AG09309 (cell line): Measurements from ENCODE around the gene ID2.
A peak's percentile ranks its signal among the peaks of the same experiment; 100 is the strongest.

ENCODE experiments used
- DNase-seq: peaks from one replicate; pipeline ENCODE4 v3.0.0-alpha.2; 2010; ENCODE audit warnings: low read depth
- H3K4me3 ChIP-seq: 2 replicates; pipeline ENCODE4 v1.5.1; 2011; ENCODE audit warnings: mild to moderate bottlenecking, low read depth, low read length, moderate library complexity; ENCODE audit not compliant: control insufficient read depth
- CTCF ChIP-seq: IDR thresholded peaks from 2 replicates; pipeline ENCODE4 v1.5.1; 2011; ENCODE audit warnings: mild to moderate bottlenecking, low read depth, low read length, inconsistent platforms; ENCODE audit not compliant: insufficient read depth, control insufficient read depth; ENCODE audit errors: missing control alignments

ID2 gene

GRCh38 chr2:8710951-8711350 is 29.1 kb downstream of the ID2 start:
- TF ChIP-seq CTCF = no peak
- no peak for DNase-seq
- H3K4me3 ChIP-seq = no peak overlapping the region

DNA sequence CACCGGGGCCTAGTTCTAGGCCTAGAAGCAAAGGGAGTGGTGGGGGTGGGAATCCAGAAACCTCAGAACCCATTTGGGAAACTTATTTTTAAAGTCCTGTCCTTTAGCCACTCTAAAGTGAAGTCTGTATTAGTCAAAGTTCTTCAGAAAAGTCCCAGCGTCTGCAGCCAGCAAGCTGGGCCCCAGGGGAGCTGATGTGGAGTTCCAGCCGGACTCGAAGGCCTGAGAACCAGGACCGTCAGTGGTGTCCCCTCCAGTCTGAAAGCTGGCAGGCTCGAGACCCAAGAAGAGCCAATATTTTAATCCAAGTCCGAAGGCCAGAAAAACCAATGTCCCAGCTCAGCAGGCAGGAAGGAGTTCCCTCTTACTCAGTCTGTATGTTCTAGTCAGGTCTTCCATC is 32.4 kb downstream of the ID2 start:
- no peak overlapping the region for H3K4me3 ChIP-seq
- TF ChIP-seq CTCF = no peak
- no peak for DNase-seq

DNA sequence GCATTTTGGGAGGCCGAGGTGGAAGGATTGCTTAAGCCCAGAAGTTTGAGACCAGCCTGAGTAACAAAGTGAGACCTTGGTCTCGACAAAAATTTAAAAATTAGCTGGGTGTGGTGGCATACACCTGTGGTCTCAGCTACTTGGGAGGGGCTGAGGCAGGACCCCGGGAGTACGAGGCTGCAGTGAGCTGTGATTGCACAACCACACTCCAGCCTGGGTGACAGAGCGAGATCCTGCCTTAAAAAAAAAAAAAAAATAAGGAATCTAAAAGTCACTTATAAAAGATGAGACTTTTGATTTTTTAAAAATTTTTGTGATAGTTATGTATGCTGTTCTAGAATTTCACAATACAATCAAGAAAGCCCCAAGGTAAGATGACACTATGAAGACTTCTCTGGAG is 33.1 kb downstream of the ID2 start:
- no peak for DNase-seq
- no peak for TF ChIP-seq CTCF
- no peak overlapping the region for H3K4me3 ChIP-seq

DNA sequence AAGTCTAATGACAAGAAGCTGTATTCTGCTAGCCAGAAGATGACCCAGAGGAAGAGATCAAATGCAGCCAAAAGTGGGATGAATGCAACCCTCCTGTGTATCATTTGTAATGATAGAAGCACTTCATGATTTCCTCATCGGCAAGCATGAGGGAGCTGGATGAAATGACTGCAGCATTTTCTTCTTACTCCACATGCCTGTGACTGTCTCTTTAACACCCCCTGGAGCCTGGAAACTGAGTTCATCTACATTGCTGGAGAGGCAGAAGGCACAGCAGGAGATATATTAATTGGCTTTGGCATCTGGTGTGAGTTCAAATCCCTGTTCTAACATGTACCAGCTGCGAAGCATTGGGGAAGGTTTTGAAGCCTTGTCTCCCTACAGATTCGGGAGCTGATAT is 37.7 kb downstream of the ID2 start:
- DNase-seq = peak; percentile 37
- TF ChIP-seq CTCF = no peak
- H3K4me3 ChIP-seq = no peak overlapping the region

DNA sequence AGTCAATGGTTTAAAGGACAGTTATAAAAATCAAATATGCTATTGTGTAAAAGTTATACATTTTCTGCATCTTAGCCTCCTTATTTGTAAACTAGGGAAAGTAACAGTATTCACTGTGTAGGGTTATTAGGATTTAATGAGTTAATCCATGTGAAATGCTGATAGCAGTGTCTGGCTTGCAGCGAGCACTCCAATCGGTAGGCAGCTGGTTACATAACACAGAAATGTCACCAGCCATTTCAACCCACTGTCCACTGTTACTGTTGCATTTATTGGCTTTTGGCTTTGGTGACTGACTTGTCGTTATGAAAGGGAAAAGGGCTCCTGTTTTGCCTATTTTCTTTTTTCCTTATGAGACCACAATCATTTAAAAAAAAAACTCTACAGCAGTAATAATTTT is 38.9 kb downstream of the ID2 start:
- TF ChIP-seq CTCF = no peak
- no peak for DNase-seq
- no peak overlapping the region for H3K4me3 ChIP-seq

DNA sequence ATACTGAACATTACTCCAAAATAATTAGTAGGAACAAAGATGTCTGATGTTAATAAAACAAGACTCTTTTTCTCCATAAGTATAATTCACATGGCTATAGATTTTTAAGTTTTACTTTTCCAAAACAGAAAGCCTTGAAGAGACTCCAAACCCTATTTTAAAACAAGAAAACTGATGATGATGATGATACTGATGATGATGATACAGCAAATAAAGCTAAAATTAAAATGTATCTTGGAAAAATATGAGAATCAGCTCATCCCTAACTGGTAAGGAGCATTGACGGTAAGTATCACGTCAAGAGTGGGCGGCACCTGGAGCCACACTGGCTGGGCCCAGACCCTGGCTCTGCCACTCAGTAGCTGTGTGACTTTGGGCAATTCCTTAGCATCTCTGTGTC is 39.6 kb downstream of the ID2 start:
- no peak for TF ChIP-seq CTCF
- DNase-seq = no peak
- no peak overlapping the region for H3K4me3 ChIP-seq

DNA sequence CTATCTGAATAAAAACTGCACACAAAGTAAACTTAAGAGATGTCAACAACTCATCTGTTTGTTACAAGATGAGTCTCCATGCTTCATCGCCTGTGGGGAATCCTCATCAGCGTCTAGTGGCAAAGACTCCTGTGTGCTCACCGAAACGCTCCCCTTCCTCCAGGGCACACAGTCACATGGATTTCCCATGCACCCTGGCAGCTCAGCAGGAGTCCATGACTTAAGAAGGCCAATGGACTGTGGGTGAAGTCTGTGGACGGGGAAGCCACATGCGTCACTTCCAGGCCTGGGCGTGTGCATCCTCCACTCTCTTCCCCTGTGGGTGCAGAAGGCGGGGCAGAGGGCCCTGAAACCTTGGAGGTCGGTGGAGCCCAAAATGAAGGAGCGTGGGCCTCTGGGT is 41.1 kb downstream of the ID2 start:
- no peak for DNase-seq
- no peak for TF ChIP-seq CTCF
- no peak overlapping the region for H3K4me3 ChIP-seq
